Effector memory CD4-positive, alpha-beta T cell (primary cell): ENCODE data around the gene SPRED2.

ENCODE experiments used
- DNase-seq, 3 donors: peaks; one replicate each; pipeline ENCODE4 v3.0.0-alpha.2; 2020
- H3K27ac ChIP-seq: 2 replicates; pipeline ENCODE4 v1.7.0; 2013; ENCODE audit warnings: mild to moderate bottlenecking, low read length, moderate library complexity; ENCODE audit not compliant: insufficient read depth, poor library complexity, severe bottlenecking
- H3K27me3 ChIP-seq: replicated peaks from 2 replicates; pipeline ENCODE4 v1.7.0; 2013; ENCODE audit warnings: mild to moderate bottlenecking, low read length; ENCODE audit not compliant: insufficient read depth, control insufficient read depth, poor library complexity, severe bottlenecking
- H3K36me3 ChIP-seq: 2 replicates; pipeline ENCODE4 v1.7.0; 2013; ENCODE audit warnings: mild to moderate bottlenecking, low read length, moderate library complexity; ENCODE audit not compliant: control insufficient read depth, insufficient read depth
- H3K4me1 ChIP-seq: 2 replicates; pipeline ENCODE4 v1.7.0; 2013; ENCODE audit warnings: low read length, mild to moderate bottlenecking; ENCODE audit not compliant: control insufficient read depth, insufficient read depth, poor library complexity, severe bottlenecking
- H3K4me3 ChIP-seq: 2 replicates; pipeline ENCODE4 v1.7.0; 2013; ENCODE audit warnings: low read length, low read depth, mild to moderate bottlenecking; ENCODE audit not compliant: insufficient read depth, poor library complexity, severe bottlenecking
- H3K9me3 ChIP-seq: 2 replicates; pipeline ENCODE4 v1.7.0; 2013; ENCODE audit warnings: mild to moderate bottlenecking, low read length, moderate library complexity; ENCODE audit not compliant: control insufficient read depth

SPRED2 gene

GRCh38 chr2:65305934-65306333 lies 126.5 kb downstream of the SPRED2 start:
- no peaks in the 10 kb centered on the region for H3K27me3 ChIP-seq
- H3K4me3 ChIP-seq = no peak overlapping the region
- no peaks in the 10 kb centered on the region for H3K9me3 ChIP-seq
- no peaks in the 10 kb centered on the region for H3K36me3 ChIP-seq
- H3K27ac ChIP-seq = no peak overlapping the region
- H3K4me1 ChIP-seq = peaks cover 8% of the 10 kb centered on the region
- DNase-seq = no peak

- H3K36me3 ChIP-seq = no peaks in the 10 kb centered on the region
- DNase-seq = peak; percentile 24 to 50 (median 44)
- H3K27ac ChIP-seq = peak overlapping the region; percentile 30
- H3K27me3 ChIP-seq = no peaks in the 10 kb centered on the region
- H3K4me1 ChIP-seq = peaks cover 17% of the 10 kb centered on the region
- peak overlapping the region; percentile 35 for H3K4me3 ChIP-seq
- no peaks in the 10 kb centered on the region for H3K9me3 ChIP-seq
Observed at GRCh38 chr2:65300761-65301711, 131.4 kb downstream of the SPRED2 start.

GRCh38 chr2:65300134-65300760 lies 132.2 kb downstream of the SPRED2 start:
- DNase-seq = no peak
- no peak overlapping the region for H3K4me3 ChIP-seq
- H3K4me1 ChIP-seq = peaks cover 17% of the 10 kb centered on the region

GRCh38 chr2:65299246-65299645 lies 133.2 kb downstream of the SPRED2 start:
- DNase-seq = peak in 1 of 3 donors; percentile 3
- peaks cover 17% of the 10 kb centered on the region for H3K4me1 ChIP-seq
- no peak overlapping the region for H3K4me3 ChIP-seq
- H3K36me3 ChIP-seq = no peaks in the 10 kb centered on the region
- no peaks in the 10 kb centered on the region for H3K9me3 ChIP-seq
- no peak overlapping the region for H3K27ac ChIP-seq
- no peaks in the 10 kb centered on the region for H3K27me3 ChIP-seq

More at GRCh38 chr2:65300134-65300760, 132.2 kb downstream of the SPRED2 start:
- Histone ChIP-seq H3K36me3 (no peaks in the 10 kb centered on the region), H3K27ac (no peak overlapping the region), H3K27me3 (no peaks in the 10 kb centered on the region), H3K9me3 (no peaks in the 10 kb centered on the region)

- no peaks in the 10 kb centered on the region for H3K27me3 ChIP-seq
- no peaks in the 10 kb centered on the region for H3K36me3 ChIP-seq
- no peaks in the 10 kb centered on the region for H3K9me3 ChIP-seq
- no peak overlapping the region for H3K27ac ChIP-seq
- no peak for DNase-seq
- H3K4me1 ChIP-seq = peaks cover 17% of the 10 kb centered on the region
- no peak overlapping the region for H3K4me3 ChIP-seq
Observed at GRCh38 chr2:65298089-65298488, 134.3 kb downstream of the SPRED2 start.

- Histone ChIP-seq H3K4me3 (no peak overlapping the region), H3K9me3 (no peaks in the 10 kb centered on the region), H3K4me1 (peaks cover 17% of the 10 kb centered on the region), H3K27ac (no peak overlapping the region), H3K27me3 (no peaks in the 10 kb centered on the region), H3K36me3 (no peaks in the 10 kb centered on the region)
- DNase-seq = no peak
Observed at GRCh38 chr2:65297544-65297943, 134.9 kb downstream of the SPRED2 start.

DNA sequence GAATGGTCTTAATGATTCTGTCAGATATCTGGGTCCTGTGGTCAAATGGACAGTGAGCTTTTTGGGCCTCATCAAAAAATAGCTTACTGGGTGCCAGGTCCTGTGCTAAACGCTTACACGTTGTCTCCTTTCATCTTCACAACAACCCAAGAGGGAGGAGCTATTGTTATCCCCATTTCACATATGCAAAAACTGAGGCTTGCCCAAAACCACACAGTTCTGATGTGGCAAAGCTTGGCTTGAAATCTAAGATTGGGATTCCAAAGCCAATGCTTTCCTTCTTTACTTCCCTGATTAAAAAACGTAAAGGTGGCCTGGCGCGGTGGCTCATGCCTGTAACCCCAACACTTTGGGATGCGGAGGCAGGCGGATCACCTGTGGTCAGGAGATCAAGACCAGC lies 135.4 kb downstream of the SPRED2 start:
- Histone ChIP-seq H3K27me3 (no peaks in the 10 kb centered on the region), H3K27ac (no peak overlapping the region), H3K4me1 (peaks cover 17% of the 10 kb centered on the region), H3K9me3 (no peaks in the 10 kb centered on the region), H3K4me3 (no peak overlapping the region), H3K36me3 (no peaks in the 10 kb centered on the region)
- DNase-seq = no peak

GRCh38 chr2:65294701-65295100 lies 137.7 kb downstream of the SPRED2 start:
- H3K4me1 ChIP-seq = no peaks in the 10 kb centered on the region
- no peaks in the 10 kb centered on the region for H3K36me3 ChIP-seq
- no peaks in the 10 kb centered on the region for H3K9me3 ChIP-seq
- H3K27ac ChIP-seq = no peak overlapping the region
- H3K27me3 ChIP-seq = no peaks in the 10 kb centered on the region
- H3K4me3 ChIP-seq = no peak overlapping the region
- DNase-seq = no peak

- H3K4me3 ChIP-seq = no peak overlapping the region
- H3K36me3 ChIP-seq = no peaks in the 10 kb centered on the region
- no peaks in the 10 kb centered on the region for H3K9me3 ChIP-seq
- DNase-seq = no peak
- H3K27me3 ChIP-seq = no peaks in the 10 kb centered on the region
- no peak overlapping the region for H3K27ac ChIP-seq
- H3K4me1 ChIP-seq = no peaks in the 10 kb centered on the region
Observed at GRCh38 chr2:65294136-65294535, 138.3 kb downstream of the SPRED2 start.

- no peaks in the 10 kb centered on the region for H3K9me3 ChIP-seq
- DNase-seq = no peak
- H3K36me3 ChIP-seq = no peaks in the 10 kb centered on the region
- H3K27ac ChIP-seq = no peak overlapping the region
- no peaks in the 10 kb centered on the region for H3K4me1 ChIP-seq
- no peaks in the 10 kb centered on the region for H3K27me3 ChIP-seq
- no peak overlapping the region for H3K4me3 ChIP-seq
Observed at GRCh38 chr2:65293376-65293775, 139.0 kb downstream of the SPRED2 start.
